Activated T-cell treated with anti-CD3 and anti-CD28 coated beads, Interleukin-2, amount 50 U/mL, for 4 hours (primary cell): ENCODE data around the gene INSL6. TPM values are rescaled to one million over a fixed set of nuclear protein-coding genes. Genes with fewer than 3 reads are reported as not detected.
"Not testable (repeated sequence)": the region's sequence is repeated elsewhere in the genome, so short reads cannot be mapped to it uniquely, and the experiment has no call there.

ENCODE experiments used
- ATAC-seq, 2 donors: fragments of 200-7000 bp; cut with Tn5 transposase; one replicate each; pipeline ENCODE4 v1.10.0; 2021
- DNase-seq: peaks from one replicate; pipeline ENCODE4 v3.0.0-alpha.2; 2020
- H3K27me3 Mint-ChIP-seq: one replicate; pipeline ENCODE4 v1.8.0; 2021; ENCODE audit warnings: low read depth, mixed read lengths
- H3K36me3 Mint-ChIP-seq: one replicate; pipeline ENCODE4 v1.8.0; 2022; ENCODE audit warnings: mixed read lengths; ENCODE audit not compliant: insufficient read depth
- H3K4me1 Mint-ChIP-seq: one replicate; pipeline ENCODE4 v1.8.0; 2021; ENCODE audit warnings: low read depth, mixed read lengths
- H3K4me3 Mint-ChIP-seq: one replicate; pipeline ENCODE4 v1.8.0; 2021; ENCODE audit warnings: mild to moderate bottlenecking, moderate library complexity, mixed read lengths
- H3K9me3 Mint-ChIP-seq: one replicate; pipeline ENCODE4 v1.8.0; 2021; ENCODE audit warnings: mixed read lengths
- total RNA-seq, 3 donors: library from RNA; stranded (reverse); gene quantifications; one replicate each; pipeline ENCODE4 v1.2.1, GENCODE V29; 2021

INSL6 gene, protein sequence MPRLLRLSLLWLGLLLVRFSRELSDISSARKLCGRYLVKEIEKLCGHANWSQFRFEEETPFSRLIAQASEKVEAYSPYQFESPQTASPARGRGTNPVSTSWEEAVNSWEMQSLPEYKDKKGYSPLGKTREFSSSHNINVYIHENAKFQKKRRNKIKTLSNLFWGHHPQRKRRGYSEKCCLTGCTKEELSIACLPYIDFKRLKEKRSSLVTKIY
- total RNA-seq, result not detected

DNA sequence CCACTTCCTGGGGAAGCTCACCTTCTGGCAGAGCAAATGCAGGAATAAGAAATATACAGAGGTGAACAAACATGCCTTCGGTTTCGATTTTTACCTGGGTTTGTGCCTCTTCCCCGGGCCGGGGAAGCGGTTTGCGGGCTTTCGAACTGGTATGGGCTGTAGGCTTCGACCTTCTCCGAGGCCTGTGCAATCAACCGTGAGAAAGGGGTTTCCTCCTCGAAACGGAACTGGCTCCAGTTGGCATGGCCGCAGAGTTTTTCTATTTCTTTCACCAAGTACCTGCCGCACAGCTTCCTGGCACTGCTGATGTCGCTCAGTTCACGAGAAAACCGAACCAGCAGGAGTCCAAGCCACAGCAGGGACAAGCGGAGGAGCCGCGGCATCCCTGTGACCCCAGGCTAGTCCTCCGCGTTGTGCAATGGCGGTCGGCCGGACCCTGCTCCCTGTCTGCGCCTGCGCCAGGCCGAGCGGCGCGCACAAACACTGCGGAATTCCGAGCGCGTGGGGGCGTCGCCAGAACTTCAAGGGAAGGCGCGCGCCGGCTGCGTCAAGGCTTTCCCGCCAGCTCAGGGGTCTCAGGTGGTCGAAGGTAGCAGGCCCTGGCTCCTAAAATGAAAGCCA, at the start of gene INSL6:
TSS of gene INSL6 (minus strand) at position 420 of the 621 bp plus-strand sequence. CDS start at position 383, 37 bp downstream.
- Mint-ChIP-seq H3K36me3 (no peaks in the 10 kb centered on the region), H3K27me3 (peaks cover 2% of the 10 kb centered on the region), H3K9me3 (peaks cover 3% of the 10 kb centered on the region), H3K4me3 (no peak within 1 kb of the TSS), H3K4me1 (peaks cover 12% of the 10 kb centered on the region)
- DNase-seq, result no peak
- no peak for ATAC-seq

DNA sequence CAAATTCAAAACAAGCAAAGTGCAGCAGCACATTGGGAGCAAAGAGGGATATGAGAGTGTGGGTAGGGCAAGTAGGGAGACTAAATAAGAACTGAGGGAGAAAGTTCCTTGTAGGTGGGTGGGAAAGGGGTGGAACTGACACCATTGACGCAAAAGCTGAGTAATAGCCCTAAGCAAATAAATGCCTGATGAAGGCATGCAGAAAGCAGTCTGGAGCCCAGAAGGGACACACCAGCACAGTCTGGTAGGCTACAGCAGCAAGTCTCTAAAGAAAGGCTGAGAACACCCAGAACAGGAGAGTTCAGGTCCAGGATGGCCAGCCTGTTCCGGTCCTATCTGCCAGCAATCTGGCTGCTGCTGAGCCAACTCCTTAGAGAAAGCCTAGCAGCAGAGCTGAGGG, 45.8 kb upstream of the INSL6 start, which contains the start of gene INSL4:
TSS of gene INSL4 (plus strand) at position 208 of the 400 bp plus-strand sequence. CDS start at position 313, 105 bp downstream.
- Mint-ChIP-seq H3K9me3 (no peaks in the 10 kb centered on the region), H3K4me1 (no peaks in the 10 kb centered on the region), H3K4me3 (no peak within 1 kb of the TSS), H3K27me3 (no peaks in the 10 kb centered on the region), H3K36me3 (no peaks in the 10 kb centered on the region)
- no peak for ATAC-seq
- DNase-seq, result no peak

DNA sequence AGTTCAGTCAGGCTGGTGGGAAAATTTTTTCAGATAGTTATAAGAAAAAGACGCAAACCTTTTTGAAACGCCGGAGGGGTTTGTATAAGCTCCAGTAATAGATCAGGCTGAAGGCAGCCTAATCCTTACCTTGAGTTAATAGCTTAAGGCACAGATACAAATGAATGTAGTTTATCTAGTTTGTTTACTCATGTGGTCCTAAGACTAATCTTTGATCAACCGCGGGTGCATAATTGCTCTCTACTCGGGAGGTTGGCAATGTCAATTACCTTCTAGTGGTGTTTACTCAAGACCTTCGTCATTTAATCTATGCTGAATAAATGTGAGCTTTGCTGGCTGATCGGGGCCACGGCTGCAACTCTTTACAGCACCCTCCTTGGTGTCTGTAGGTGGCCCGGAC, 45.1 kb upstream of the INSL6 start:
- H3K4me1 Mint-ChIP-seq, result no peaks in the 10 kb centered on the region
- H3K27me3 Mint-ChIP-seq, result no peaks in the 10 kb centered on the region
- no peaks in the 10 kb centered on the region for H3K9me3 Mint-ChIP-seq
- DNase-seq (no peak), ATAC-seq (no peak)
- H3K4me3 Mint-ChIP-seq, result no peak overlapping the region
- H3K36me3 Mint-ChIP-seq, result no peaks in the 10 kb centered on the region

DNA sequence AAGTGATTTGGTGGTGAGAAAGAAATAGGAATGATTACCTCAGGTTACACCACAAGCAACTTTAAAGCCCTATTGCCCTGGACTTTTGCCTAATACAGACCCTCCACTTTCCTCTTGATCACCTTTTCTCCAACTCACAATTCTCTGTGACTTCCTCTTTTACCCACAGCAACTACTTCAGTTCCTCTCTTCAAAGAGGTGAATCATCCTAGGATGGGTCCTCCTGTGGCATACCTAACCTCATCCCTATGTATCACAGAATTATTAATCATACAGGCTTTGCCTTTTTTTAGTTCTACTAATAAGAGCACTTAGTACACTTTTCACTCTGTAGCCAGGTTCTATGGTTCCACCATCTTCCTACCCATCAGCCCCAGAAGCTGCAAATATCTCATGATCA, 19.6 kb upstream of the INSL6 start:
- DNase-seq (no peak), ATAC-seq (peak; percentile 28 to 46)
- Mint-ChIP-seq H3K4me3 (no peak overlapping the region), H3K9me3 (peaks cover 7% of the 10 kb centered on the region), H3K4me1 (peaks cover 5% of the 10 kb centered on the region), H3K27me3 (peaks cover 8% of the 10 kb centered on the region), H3K36me3 (no peaks in the 10 kb centered on the region)

DNA sequence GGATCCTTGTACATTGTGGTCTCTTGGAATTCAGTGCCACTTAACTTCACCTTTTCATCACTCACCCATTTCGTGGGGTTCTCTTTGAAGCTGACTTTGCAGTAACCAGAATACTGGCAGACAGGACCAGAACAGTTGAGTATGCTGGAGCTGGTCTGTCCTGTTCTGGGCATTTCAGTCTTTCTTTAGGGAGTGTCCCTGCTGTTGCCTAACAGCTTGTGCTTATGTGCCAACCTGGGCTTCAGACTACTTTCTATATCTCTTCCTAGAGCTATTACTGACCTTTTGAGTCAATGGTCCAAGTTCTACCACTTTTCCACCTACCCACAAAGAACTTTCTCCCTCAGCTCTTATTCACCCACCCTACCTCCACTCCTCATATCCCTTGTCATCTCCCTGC, 10.0 kb upstream of the INSL6 start:
- H3K4me3 Mint-ChIP-seq, result no peak overlapping the region
- ATAC-seq, result no peak
- no peaks in the 10 kb centered on the region for H3K9me3 Mint-ChIP-seq
- no peaks in the 10 kb centered on the region for H3K4me1 Mint-ChIP-seq
- no peak for DNase-seq
- peaks cover 7% of the 10 kb centered on the region for H3K27me3 Mint-ChIP-seq
- no peaks in the 10 kb centered on the region for H3K36me3 Mint-ChIP-seq

DNA sequence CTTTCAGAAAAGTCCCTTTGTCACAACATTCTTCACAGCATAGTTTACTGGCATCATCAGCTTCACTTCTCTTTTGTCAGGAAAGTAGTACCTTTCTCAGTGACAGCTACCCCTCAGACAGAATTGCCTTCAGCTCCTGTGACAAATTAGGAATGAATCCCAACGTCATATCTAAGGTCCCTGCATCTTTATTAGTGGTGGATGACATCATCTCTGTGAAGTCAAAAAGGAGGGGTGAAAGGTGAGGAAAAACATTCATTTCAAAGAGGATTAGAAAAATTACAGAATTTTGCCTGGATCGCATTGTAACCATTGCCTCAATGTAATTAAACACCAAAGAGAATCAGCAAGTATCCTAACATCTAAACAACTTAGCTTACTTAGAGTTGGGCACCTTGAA, 7.9 kb upstream of the INSL6 start:
- ATAC-seq (no peak), DNase-seq (no peak)
- Mint-ChIP-seq H3K9me3 (no peaks in the 10 kb centered on the region), H3K4me3 (no peak overlapping the region), H3K27me3 (peaks cover 6% of the 10 kb centered on the region), H3K36me3 (no peaks in the 10 kb centered on the region), H3K4me1 (no peaks in the 10 kb centered on the region)

DNA sequence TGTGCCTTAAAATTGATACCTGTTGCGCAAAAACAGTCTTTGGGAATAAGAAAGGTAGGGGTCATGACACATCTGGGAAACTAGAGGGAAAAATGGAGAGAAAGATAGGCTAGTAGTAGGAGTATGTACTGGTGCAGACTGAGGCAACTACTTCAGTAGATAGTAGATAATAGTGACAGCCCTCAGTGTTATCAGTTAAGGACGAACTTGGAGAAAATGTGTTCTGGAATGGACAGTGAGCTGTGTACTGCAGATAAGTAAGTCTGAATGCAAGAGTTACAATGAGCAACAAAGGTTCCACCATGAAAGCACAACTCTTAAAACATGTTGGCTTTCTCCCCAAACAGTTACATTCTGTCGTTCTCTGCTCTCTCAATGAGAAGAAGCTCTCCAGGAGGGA, 6.5 kb upstream of the INSL6 start:
- Mint-ChIP-seq H3K4me1 (peaks cover 2% of the 10 kb centered on the region), H3K27me3 (peaks cover 5% of the 10 kb centered on the region), H3K9me3 (no peaks in the 10 kb centered on the region), H3K4me3 (no peak overlapping the region), H3K36me3 (no peaks in the 10 kb centered on the region)
- DNase-seq (no peak), ATAC-seq (no peak)

DNA sequence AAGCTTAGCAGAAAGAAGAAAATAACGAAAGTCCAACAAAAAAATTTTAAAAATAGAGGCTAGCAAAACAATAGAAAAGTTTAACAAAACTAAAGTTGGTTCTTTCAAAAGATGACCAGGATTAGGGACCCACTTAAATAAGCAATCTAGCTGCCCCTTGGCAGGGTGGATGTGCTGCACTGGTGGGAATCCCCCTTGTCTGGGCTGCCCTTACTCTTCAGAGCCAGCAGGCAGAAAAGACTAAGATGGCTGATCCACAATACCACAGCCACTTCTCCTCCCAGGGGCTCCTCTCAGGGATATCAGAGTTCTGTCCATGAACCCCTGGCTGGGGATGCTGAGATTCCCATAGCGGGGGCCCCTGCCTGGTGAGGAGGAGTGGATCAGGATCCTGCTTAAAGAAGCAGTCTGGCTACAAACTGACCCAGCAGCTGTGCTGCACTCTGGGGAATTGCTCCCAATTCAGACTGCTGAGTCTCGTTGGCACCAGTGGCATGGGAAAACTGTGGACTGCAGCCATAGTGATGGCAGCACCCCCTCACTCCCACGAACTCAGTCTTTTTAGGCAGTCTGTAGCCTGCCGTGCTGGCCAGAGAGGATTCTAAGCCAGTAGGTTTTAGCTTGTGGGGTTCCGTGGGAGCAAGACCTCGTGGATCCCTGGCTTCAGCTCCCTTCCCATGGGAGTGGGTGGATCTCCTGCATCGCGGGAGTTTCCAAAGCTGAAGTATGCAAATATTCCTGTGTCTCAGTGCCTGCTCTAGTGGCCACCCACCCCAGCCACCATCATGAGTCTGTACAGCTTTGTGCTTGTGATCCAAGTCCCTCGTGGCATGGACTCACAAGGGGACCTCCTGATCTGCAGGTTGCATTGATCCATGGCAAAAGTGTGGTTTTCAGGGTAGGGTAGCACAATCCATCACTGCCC, 2.9 kb upstream of the INSL6 start:
- ATAC-seq, result no peak
- Mint-ChIP-seq H3K27me3 (peaks cover 3% of the 10 kb centered on the region), H3K4me3 (no peak overlapping the region), H3K9me3 (no peaks in the 10 kb centered on the region), H3K4me1 (peaks cover 12% of the 10 kb centered on the region), H3K36me3 (no peaks in the 10 kb centered on the region)
- no peak for DNase-seq

DNA sequence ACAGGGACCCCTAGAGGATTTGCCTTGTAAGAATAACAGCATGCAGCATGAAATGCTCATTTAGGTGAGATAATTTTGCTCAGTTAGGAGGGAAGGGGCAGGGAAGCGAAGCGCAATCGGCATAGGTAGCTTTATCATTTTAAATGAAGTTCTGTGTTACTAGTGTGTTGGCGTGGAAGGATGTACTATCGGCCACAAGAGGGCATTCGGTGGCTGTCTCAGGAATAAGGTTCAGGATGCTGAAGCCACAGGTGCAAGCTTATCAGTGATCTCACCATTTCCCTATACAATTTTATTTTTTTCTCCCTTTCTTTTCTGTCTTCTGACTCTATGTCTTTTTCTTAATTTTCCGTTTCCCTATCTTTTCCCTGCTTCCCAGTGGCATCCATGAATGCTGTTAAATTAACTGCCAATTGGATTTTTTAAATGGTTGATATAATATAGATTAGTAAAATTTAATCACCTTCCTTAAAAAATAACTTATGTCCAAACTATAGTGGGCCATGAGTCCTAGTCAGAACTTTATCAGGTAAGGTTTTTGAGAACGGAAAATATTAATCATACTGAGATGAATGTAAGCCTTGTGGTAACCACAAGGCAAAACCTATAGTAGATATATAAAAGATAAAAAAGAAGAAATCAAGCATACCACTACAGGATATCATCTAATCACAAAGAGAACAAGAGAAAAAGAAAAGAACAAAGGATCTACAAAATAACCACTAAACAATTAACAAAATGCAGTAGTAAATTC, 1.2 kb upstream of the INSL6 start:
- no peak overlapping the region for H3K4me3 Mint-ChIP-seq
- peaks cover 2% of the 10 kb centered on the region for H3K27me3 Mint-ChIP-seq
- no peaks in the 10 kb centered on the region for H3K9me3 Mint-ChIP-seq
- peak; percentile 44 for DNase-seq
- H3K36me3 Mint-ChIP-seq, result no peaks in the 10 kb centered on the region
- H3K4me1 Mint-ChIP-seq, result peaks cover 12% of the 10 kb centered on the region
- ATAC-seq, result peak; percentile 76 to 83

DNA sequence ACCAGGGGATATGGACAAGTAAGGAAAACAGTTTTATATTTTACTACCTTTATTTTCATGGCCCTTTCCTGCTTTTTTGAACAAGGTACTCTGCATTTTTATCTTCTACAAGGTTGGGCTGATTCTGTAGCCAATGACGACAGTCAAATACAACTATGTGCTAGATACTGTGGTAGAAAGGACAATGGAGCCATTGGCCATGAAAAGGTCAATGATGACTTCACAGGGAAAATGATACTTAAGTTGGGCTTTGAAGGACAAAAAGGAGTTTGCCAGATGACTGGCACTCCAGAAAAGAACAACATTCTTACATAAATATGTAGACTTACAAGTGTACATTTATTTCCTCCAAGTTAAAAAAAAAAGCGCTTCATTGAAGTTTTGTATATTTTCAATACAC, 663 bp downstream of the INSL6 start:
- peaks cover 2% of the 10 kb centered on the region for H3K27me3 Mint-ChIP-seq
- ATAC-seq, result no peak
- H3K9me3 Mint-ChIP-seq, result peaks cover 5% of the 10 kb centered on the region
- no peak for DNase-seq
- peaks cover 12% of the 10 kb centered on the region for H3K4me1 Mint-ChIP-seq
- no peaks in the 10 kb centered on the region for H3K36me3 Mint-ChIP-seq
- no peak overlapping the region for H3K4me3 Mint-ChIP-seq

DNA sequence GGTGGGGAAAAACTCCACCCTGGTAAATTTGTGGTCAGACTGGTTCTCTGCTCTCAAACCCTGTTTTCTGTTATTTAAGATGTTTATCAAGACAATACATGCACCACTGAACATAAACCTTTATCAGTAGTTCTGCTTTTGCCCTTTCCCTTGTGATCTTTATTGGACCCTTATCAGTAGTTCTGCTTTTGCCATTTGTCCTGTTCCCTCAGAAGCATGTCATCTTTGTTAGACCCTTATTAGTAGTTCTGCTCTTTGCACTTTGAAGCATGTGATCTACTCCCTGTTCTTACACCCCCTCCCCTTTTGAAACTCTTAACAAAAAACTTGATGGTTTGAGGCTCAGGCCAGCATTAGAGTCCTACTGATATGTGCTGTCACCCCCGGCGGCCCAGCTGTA, 4.8 kb downstream of the INSL6 start:
- not testable (repeated sequence) for H3K9me3 Mint-ChIP-seq, H3K36me3 Mint-ChIP-seq, H3K27me3 Mint-ChIP-seq, H3K4me3 Mint-ChIP-seq, DNase-seq, ATAC-seq
- H3K4me1 Mint-ChIP-seq, result peaks cover 16% of the 10 kb centered on the region

DNA sequence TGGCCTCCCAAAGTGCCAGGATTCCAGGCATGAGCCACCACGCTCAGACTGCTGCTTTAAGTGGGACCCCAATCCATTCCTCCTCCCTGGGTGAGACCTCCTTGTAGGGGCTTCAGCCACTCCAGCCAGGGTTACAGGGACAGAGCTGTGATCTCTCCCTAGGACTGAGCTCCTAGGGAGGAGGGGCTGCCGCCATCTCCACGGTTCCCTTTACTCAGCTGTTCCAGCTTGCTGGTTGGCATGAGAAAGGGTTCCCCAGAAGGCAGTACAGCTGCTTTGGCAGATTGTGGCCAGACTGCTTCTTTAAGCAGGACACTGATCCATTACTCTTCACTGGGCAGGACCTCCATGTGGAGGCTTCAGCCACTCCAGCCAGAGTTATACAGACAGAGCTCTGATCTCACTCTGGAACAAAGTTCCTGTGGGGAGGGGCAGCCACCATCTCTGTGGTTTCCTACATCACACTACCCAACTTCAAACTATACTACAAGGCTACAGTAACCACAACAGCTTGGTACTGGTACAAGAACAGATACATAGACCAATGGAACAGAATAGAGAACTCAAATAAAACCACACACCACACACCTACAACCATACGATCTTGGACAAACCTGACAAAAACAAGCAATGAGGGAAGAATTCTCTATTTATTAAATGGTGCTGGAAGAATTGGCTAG, 7.2 kb downstream of the INSL6 start:
- Mint-ChIP-seq H3K4me1 (peaks cover 16% of the 10 kb centered on the region), H3K27me3 (no peaks in the 10 kb centered on the region), H3K4me3 (peak overlapping the region; percentile 24), H3K36me3 (peaks cover 2% of the 10 kb centered on the region), H3K9me3 (peaks cover 17% of the 10 kb centered on the region)
- ATAC-seq (peak; percentile 58 to 62), DNase-seq (no peak)

DNA sequence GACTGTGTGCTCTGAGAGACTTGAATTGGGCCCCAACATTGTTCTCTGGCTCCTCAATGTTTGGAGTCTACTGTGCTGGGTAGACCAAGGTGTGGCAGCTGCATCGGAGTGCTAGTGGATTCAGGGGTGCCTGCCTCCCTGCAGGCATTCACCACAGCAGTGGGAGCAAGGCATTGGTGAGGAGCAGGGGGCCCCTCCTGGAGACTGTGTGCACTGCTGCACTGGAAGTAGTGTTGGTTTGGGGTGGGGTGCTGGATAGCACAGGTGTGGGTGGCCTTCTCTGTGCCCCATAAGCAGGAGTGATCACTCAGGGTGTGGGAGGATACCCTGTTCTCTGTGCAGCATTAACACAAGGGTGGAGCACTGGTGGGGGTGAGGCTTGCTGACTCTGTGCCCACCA, 39.2 kb downstream of the INSL6 start:
- DNase-seq (no peak), ATAC-seq (no peak)
- Mint-ChIP-seq H3K4me1 (no peaks in the 10 kb centered on the region), H3K9me3 (peaks cover 41% of the 10 kb centered on the region), H3K36me3 (peaks cover 57% of the 10 kb centered on the region), H3K27me3 (no peaks in the 10 kb centered on the region), H3K4me3 (no peak overlapping the region)
